ENCODE measurements around the gene MYO1E.

- TF ChIP-seq, protein P1, sequence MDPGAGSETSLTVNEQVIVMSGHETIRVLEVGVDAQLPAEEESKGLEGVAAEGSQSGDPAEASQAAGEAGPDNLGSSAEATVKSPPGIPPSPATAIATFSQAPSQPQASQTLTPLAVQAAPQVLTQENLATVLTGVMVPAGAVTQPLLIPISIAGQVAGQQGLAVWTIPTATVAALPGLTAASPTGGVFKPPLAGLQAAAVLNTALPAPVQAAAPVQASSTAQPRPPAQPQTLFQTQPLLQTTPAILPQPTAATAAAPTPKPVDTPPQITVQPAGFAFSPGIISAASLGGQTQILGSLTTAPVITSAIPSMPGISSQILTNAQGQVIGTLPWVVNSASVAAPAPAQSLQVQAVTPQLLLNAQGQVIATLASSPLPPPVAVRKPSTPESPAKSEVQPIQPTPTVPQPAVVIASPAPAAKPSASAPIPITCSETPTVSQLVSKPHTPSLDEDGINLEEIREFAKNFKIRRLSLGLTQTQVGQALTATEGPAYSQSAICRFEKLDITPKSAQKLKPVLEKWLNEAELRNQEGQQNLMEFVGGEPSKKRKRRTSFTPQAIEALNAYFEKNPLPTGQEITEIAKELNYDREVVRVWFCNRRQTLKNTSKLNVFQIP (CRISPR knock-in tag; IDR thresholded peaks at IDR 0.05; ENCODE audit: borderline replicate concordance, low read depth): no peak
- TF ChIP-seq RARB (CRISPR knock-in tag; IDR thresholded peaks at IDR 0.05) (no peak), ZFP30 (CRISPR knock-in tag; IDR thresholded peaks at IDR 0.05) (no peak), ZNF565 (CRISPR knock-in tag; conservative IDR thresholded peaks at IDR 0.05; ENCODE audit: low read depth) (no peak), CSDC2 (CRISPR knock-in tag; IDR thresholded peaks at IDR 0.05) (no peak), PPARA (CRISPR knock-in tag; IDR thresholded peaks at IDR 0.05; ENCODE audit: borderline replicate concordance) (no peak), SNAI2 (CRISPR knock-in tag; IDR thresholded peaks at IDR 0.05) (no peak), TOX (CRISPR knock-in tag; IDR thresholded peaks at IDR 0.05; ENCODE audit: borderline replicate concordance) (no peak), ZC3H10 (CRISPR knock-in tag; IDR thresholded peaks at IDR 0.05) (no peak), ZFP3 (CRISPR knock-in tag; IDR thresholded peaks at IDR 0.05) (no peak), ARNTL (CRISPR knock-in tag; IDR thresholded peaks at IDR 0.05; ENCODE audit: borderline replicate concordance, low read depth) (no peak)
- TF ChIP-seq, protein P2, sequence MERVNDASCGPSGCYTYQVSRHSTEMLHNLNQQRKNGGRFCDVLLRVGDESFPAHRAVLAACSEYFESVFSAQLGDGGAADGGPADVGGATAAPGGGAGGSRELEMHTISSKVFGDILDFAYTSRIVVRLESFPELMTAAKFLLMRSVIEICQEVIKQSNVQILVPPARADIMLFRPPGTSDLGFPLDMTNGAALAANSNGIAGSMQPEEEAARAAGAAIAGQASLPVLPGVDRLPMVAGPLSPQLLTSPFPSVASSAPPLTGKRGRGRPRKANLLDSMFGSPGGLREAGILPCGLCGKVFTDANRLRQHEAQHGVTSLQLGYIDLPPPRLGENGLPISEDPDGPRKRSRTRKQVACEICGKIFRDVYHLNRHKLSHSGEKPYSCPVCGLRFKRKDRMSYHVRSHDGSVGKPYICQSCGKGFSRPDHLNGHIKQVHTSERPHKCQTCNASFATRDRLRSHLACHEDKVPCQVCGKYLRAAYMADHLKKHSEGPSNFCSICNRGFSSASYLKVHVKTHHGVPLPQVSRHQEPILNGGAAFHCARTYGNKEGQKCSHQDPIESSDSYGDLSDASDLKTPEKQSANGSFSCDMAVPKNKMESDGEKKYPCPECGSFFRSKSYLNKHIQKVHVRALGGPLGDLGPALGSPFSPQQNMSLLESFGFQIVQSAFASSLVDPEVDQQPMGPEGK (CRISPR knock-in tag; IDR thresholded peaks at IDR 0.05; ENCODE audit: borderline replicate concordance): no peak
Measured at GRCh38 chr15:59116771-59117170, 255.9 kb downstream of the MYO1E start.
